Measurements from ENCODE around the gene CCR7. TPM values are rescaled to one million over a fixed set of nuclear protein-coding genes. Genes with fewer than 3 reads are reported as not detected.
"Not testable (repeated sequence)": the region's sequence is repeated elsewhere in the genome, so short reads cannot be mapped to it uniquely, and the experiment has no call there.

The CCR7 gene
- total and polyA plus RNA-seq, 2 donors (not counting 1 experiment from before 2014, with no cell fraction given), result 116 to 481 TPM

DNA sequence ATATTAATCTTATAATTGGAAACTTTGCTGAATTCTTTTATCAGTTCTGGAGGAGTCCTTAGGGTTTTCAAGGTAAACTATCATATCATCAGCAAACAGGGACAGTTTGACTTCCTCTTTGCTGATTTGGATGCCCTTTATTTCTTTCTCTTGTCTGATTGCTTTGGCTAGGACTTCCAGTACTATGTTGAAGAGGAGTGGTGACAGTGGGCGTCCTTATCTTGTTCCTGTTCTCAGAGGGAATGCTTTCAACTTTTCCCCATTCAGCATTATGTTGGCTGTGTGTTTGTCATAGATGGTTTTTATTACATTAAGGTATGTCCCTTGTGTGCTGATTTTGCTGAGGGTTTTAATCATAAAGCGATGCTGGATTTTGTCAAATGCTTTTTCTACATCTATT is 19.7 kb upstream of the CCR7 start:
- Mint-ChIP-seq H3K4me3 (peak overlapping the region; percentile 32), H3K27ac (peak overlapping the region; percentile 83), H3K4me1 (peaks cover 83% of the 10 kb centered on the region)
- WGBS (ENCODE audit: insufficient coverage), result no CpG with 5 or more reads among the region's 2 CpGs
- DNase-seq; H2AFZ ChIP-seq (ENCODE audit: insufficient read depth, low read depth, low read length, poor library complexity, severe bottlenecking); H3K27me3 ChIP-seq (replicated peaks in 1 of 4; ENCODE audit: control extremely low read depth in 1 of 4, control insufficient read depth in 3 of 4, insufficient read depth in 4 of 4, low read length in 3 of 4); H4K20me1 ChIP-seq (ENCODE audit: control insufficient read depth, insufficient read depth, low read length, poor library complexity, severe bottlenecking); POLR2A ChIA-PET; H3K9me3 ChIP-seq (ENCODE audit: control extremely low read depth in 1 of 3, control insufficient read depth in 2 of 3, insufficient read depth in 1 of 3, low read length in 2 of 3); intact Hi-C loops (cut with micrococcal nuclease); H3K9ac ChIP-seq (ENCODE audit: low read length); H3K4me2 ChIP-seq (replicated peaks; ENCODE audit: low read depth, low read length, poor library complexity, severe bottlenecking); H3K36me3 ChIP-seq (replicated peaks in 1 of 2; ENCODE audit: control extremely low read depth in 1 of 2, control insufficient read depth in 1 of 2, extremely low read depth in 1 of 2, insufficient read depth in 2 of 2, low read length in 1 of 2); H3K27me3 Mint-ChIP-seq; H3K9me3 Mint-ChIP-seq (ENCODE audit: insufficient read depth); ATAC-seq (ENCODE audit: low read depth): not testable (repeated sequence)
- peaks cover 67% of the 10 kb centered on the region in 2 donors for H3K4me1 ChIP-seq (ENCODE audit: control insufficient read depth in 2 of 2, insufficient read depth in 2 of 2, low read length in 2 of 2)
- CTCF ChIA-PET, result interaction anchor here (0.7 to 1.9 kb wide), 4 partner anchors 21 to 31 kb away, joined by 3 to 7 read pairs (median 4); no protein-coding TSS in a partner anchor
- peak overlapping the region in 1 of 5 experiments; percentile 7 for H3K4me3 ChIP-seq (ENCODE audit: control extremely low read depth in 1 of 5, extremely low read depth in 1 of 5, insufficient read depth in 1 of 5, low read depth in 2 of 5, low read length in 4 of 5)
- H3K79me2 ChIP-seq (ENCODE audit: control insufficient read depth, insufficient read depth, low read length), result peaks cover 12% of the 10 kb centered on the region
- peak overlapping the region in 1 of 2 donors; percentile 81 for H3K27ac ChIP-seq (ENCODE audit: low read length in 2 of 2)

- DNase-seq (peak; percentile 84), ATAC-seq (ENCODE audit: low read depth) (peak; percentile 76)
- peak overlapping the region; percentile 85 to 87 for H3K27ac ChIP-seq (ENCODE audit: low read length in 2 of 2)
- H2AFZ ChIP-seq (ENCODE audit: insufficient read depth, low read depth, low read length, poor library complexity, severe bottlenecking), result peak overlapping the region; percentile 60
- Mint-ChIP-seq H3K27me3 (no peaks in the 10 kb centered on the region), H3K27ac (peak overlapping the region; percentile 77), H3K9me3 (ENCODE audit: insufficient read depth) (peaks cover 6% of the 10 kb centered on the region), H3K4me1 (peaks cover 83% of the 10 kb centered on the region), H3K4me3 (peak overlapping the region; percentile 68)
- H3K9me3 ChIP-seq (ENCODE audit: control extremely low read depth in 1 of 3, control insufficient read depth in 2 of 3, insufficient read depth in 1 of 3, low read length in 2 of 3), result peaks cover 0 to 6% (median 3%) of the 10 kb centered on the region in 3 donors
- ChIA-PET POLR2A (interaction anchor here (0.6 to 2.7 kb wide), 6 partner anchors 12 to 1033 kb away, joined by 3 to 11 read pairs (median 4); no protein-coding TSS in a partner anchor), CTCF (interaction anchor here (1.0 to 2.2 kb wide), 8 partner anchors 8 to 142 kb away, joined by 3 to 14 read pairs (median 5); no protein-coding TSS in a partner anchor)
- peak overlapping the region; percentile 83 for H3K4me2 ChIP-seq (replicated peaks; ENCODE audit: low read depth, low read length, poor library complexity, severe bottlenecking)
- TF ChIP-seq EZH2 (IDR thresholded peaks at IDR 0.05; ENCODE audit: borderline replicate concordance, insufficient read depth, low read depth, low read length, poor library complexity, severe bottlenecking), result no peak
- 0% methylated on average over 9 of the region's 11 CpGs for WGBS (ENCODE audit: insufficient coverage)
- no peaks in the 10 kb centered on the region for H3K27me3 ChIP-seq (replicated peaks in 1 of 4; ENCODE audit: control extremely low read depth in 1 of 4, control insufficient read depth in 3 of 4, insufficient read depth in 4 of 4, low read length in 3 of 4)
- peaks cover 6% of the 10 kb centered on the region for H3K79me2 ChIP-seq (ENCODE audit: control insufficient read depth, insufficient read depth, low read length)
- no peaks in the 10 kb centered on the region for H4K20me1 ChIP-seq (ENCODE audit: control insufficient read depth, insufficient read depth, low read length, poor library complexity, severe bottlenecking)
- H3K4me1 ChIP-seq (ENCODE audit: control insufficient read depth in 2 of 2, insufficient read depth in 2 of 2, low read length in 2 of 2), result peaks cover 66 to 68% of the 10 kb centered on the region in 2 donors
- H3K4me3 ChIP-seq (ENCODE audit: control extremely low read depth in 1 of 5, extremely low read depth in 1 of 5, insufficient read depth in 1 of 5, low read depth in 2 of 5, low read length in 4 of 5), result peak overlapping the region in 3 of 5 experiments; percentile 15 to 52 (median 40)
- intact Hi-C loops (cut with micrococcal nuclease), result loop anchor here (1.0 kb wide), 1 partner anchor 17 kb away; the partner anchor contains the start of gene CCR7
- H3K36me3 ChIP-seq (replicated peaks in 1 of 2; ENCODE audit: control extremely low read depth in 1 of 2, control insufficient read depth in 1 of 2, extremely low read depth in 1 of 2, insufficient read depth in 2 of 2, low read length in 1 of 2), result no peaks in the 10 kb centered on the region
- peak overlapping the region; percentile 57 for H3K9ac ChIP-seq (ENCODE audit: low read length)
Observed at GRCh38 chr17:40582328-40582901, 17.1 kb upstream of the CCR7 start.
